ENCODE measurements around the gene GRIK4.

GRCh38 chr11:120800206-120800605 lies 288.7 kb downstream of the GRIK4 start:
- no peak for TF ChIP-seq EZH2 (IDR thresholded peaks at IDR 0.05; ENCODE audit: insufficient read depth, poor library complexity, severe bottlenecking)
- TF ChIP-seq EZH2phosphoT487 (IDR thresholded peaks at IDR 0.05; ENCODE audit: insufficient read depth, low read depth): no peak
